NCI-H128 (cell line): ENCODE measurements around the gene GPRC5A.

Source experiments
- DNase-seq: peaks from one replicate; lab custom pipeline; 2025; ENCODE audit not compliant: unreplicated experiment; lab: John Stamatoyannopoulos, UW

Gene GPRC5A

DNA sequence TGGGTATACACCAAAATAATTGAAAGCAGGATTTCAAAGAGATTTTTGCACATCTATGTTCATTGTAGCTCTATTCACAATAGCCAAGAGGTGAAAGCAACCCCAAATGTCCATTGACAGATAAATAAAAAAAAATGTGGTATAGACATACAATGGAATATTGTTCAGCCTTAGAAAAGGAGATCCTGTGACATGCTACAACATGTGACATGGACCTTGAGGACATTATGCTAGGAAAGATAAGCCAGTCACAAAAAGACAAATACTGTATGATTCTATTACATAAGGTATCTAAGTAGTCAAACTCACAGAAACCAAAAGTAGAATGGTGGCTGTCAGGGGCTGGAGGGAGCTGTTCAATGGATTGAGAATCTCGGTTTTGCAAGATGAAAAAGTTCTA is 48.5 kb downstream of the GPRC5A start:
- no peak for DNase-seq

DNA sequence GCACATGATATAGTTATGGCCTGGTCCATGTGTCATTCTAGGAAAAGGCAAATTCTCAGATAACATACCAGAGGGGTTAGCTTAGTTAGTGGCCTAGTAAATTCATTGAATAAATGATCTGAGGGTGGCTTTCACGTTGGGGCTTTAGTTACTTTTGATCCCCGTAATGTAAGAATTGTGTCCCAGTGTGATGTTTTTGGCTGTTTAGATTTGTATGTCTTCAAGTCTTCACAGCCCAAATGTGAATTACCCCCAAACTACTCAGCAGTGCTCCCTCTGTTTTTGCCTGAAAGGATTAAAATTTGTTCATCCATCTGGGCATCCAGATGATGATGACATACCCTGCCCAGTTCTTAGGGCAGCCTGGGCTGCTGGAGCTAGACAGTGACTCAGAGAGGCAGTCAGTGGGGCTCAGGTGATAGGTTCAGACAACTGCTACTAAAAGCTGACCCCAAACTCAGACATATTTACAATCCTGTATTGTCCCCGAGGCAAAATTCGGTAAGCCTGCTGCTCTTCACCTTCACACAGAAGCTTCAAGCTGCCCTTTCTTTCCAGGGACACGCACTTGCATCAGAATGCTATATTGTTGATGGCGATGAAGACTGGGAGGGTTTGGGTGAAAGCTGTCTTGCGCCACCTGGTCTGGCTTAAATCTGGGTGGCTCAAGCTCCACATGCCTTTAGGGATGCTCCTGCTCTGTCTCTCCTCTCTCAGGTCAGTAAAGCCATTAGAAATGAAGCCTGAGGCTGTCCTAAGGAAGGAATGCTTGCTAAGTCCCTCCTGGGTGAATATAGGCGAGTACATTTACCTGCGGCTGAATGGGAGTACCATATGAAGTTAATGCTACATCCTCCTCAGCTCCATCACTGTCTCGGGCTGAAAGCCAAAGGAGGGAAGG is 50.3 kb downstream of the GPRC5A start:
- no peak for DNase-seq

DNA sequence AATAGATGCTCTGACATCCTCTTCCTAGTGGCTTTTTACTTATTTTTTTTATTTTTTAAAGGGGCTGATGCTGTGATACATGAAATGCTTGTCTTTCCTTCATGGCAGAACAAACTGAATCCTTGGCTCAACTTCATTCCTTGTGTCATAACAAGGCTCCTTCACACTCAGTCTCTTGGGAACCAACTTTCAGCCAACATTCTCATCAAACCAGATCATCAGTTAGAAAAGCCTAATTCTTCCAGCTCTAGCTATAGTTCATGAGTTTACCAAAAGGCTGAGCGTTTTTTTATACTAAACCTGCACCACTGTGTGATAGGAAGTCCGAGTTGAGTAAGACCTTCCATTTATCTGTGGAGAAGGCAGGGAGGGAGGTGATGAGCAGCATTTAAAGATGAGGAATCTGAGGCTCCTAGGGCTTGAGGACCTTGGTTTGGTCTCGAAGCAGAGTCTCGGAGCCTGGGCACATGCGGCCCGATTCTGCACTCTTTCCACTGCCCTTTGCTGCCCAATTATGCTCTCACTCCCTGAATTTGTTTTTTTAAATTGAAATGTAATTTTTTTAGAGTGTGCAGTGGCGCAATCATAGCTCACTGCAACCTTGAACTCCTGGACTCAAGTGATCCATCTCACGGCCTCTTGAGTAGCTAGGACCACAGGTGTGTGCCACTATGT is 52.4 kb downstream of the GPRC5A start:
- no peak for DNase-seq

DNA sequence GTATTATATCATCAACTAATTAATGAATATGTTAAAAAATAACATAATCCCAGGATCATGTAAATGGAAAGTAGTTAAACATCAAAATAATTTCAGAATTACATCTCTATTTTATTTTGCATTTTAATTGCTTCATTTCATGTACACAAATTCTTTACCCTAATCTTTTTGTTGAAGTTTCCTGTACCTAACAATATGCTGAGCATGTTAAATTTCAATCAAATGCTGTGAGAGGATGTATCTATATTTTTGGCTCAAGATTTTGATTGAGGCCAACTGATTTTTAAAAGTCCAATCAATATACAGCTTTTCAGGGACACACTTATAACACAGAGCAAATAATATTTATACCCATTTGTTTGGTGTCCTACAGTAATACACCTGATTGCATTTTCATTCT is 54.2 kb downstream of the GPRC5A start:
- DNase-seq, result no peak

DNA sequence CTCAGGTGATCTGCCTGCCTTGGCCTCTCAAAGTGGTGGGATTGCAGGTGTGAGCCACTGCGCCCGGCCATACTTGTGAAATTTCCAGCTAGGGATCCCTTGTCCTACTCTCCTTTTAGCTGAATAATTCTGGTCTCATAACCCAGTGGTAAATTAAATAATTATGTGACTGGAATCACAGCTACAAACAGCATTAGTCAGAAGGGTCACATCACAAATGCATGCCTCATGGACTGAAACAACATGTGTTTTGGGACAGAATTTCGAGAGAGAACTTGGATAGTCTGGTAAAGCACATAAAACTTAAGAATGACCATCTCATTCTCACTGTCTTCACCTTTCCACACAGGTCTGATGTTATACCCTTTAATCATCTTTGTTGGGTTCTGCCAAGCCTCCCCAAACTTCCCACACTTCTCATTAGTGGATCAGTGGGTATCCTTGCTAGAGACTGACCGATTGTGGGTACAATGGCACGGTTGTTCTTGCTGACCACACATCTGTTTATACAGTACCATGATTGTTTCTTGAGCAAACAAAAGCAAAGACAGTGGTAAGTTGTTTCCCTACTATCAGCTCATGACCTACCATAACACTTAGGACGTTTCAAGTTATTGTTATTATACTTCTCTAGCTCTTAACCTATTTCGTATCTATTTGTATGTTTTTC is 55.5 kb downstream of the GPRC5A start:
- DNase-seq, result no peak

DNA sequence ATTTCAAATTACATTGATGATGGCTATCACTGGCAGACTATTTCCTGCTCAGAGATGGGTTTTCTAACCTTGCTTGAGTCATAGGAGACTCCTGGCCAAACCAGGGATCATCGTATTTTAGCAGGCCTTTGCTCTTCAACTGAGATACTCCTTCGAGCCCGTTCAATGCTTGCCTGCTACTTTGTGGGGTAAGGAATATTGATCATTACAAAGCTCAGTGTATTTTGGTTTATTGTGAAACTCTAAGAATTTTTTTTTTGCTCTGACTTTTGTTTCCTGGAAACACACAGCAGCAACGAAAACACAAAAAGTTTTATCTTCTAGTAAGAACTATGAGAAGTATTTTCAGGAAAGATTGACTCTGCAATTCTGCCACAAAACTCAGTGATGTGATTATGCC is 56.5 kb downstream of the GPRC5A start:
- DNase-seq, result no peak

DNA sequence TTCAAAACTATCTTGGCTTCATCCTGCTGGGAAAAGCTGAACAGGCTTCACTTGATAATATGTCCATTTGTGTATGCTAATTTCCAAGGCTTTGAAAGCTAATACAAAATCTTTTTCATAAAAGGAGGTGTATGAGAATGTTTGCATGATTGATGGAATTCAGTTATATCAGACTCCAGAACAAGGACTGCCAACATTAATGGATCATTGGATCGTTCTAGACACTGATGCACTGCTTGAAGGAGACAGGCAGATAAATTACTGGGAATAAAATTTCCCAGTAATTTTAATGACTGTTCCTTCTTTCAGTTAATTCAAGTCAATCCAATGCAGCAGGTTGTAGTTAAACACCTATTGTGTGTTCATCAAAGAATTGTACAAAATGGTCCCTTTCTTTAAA is 60.1 kb downstream of the GPRC5A start:
- DNase-seq, result no peak

DNA sequence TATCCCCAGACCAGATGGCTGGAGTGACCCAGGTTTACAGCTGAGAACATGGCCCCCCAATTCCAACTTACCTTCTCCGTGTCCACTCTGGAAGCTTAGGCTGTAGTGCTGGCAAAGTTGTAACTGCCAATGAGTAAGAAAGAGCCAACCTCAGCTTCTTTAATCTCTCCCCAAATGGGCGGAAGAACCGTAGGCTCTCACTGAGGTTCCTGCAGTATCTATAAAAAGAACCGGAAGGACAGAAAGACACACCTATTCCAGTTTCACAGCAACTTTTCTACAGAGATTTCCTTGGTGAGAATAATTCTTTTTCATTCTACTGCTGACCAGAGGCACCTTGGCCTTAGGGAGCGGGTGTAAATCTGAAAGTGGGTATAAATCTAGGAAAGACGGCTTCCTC is 60.7 kb downstream of the GPRC5A start, which contains the start of gene GPRC5D:
TSS of gene GPRC5D (minus strand) at position 135 of the 400 bp plus-strand sequence. CDS start 1,786 bp downstream, outside the sequence.
- DNase-seq, result no peak

DNA sequence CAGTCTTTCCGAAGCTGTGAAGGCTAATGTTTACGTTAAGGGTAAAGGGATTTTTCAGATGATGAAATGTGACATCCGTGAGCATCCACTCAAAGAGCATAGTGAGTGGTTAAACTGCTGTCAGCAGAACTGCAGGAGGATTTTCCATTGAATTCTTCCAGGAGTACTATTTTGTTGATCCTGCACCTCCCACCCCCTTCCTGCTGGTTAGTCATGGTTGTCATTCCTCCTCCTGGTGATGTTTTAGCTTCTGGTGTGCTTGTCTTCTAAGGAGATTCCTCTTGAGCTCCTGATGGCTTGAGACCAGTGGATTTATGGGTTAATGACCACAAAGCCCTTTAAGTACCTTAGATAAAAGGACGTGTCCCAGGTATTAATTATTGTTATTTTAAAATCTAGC is 63.0 kb downstream of the GPRC5A start:
- no peak for DNase-seq

DNA sequence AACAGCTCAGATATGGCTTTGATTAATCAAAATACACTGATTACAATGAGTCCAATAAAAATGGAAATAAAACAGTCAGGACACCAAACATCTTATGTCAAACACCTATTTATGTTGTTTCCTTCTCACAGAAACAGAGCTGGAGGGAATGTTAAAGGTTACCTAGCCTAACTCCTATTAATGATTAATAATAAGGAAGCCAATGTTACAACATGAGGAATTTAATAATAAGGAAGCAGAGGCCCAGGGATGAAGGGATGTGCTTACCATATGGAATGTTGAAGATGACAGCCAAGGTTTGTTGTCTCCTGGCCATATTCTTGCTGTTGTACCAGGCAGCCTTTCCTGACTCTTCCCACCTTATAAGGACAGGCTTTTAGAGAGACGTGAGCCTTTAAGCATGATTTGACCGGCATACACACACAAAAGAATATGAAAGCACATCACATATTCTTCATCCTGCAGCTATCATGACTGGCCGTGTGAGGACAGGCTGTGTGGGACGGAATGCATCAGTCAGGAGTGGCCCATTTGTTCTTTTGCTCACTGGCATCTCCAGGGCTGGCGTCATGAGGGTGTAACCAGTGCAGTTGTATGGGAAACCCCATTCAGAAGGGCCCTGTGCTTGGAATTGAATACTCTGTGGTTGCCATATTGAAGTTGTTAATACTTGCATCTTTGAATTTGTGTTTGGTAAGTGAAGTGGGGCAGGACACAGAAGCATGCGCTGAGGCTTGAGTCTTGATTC is 63.7 kb downstream of the GPRC5A start:
- DNase-seq, result no peak

DNA sequence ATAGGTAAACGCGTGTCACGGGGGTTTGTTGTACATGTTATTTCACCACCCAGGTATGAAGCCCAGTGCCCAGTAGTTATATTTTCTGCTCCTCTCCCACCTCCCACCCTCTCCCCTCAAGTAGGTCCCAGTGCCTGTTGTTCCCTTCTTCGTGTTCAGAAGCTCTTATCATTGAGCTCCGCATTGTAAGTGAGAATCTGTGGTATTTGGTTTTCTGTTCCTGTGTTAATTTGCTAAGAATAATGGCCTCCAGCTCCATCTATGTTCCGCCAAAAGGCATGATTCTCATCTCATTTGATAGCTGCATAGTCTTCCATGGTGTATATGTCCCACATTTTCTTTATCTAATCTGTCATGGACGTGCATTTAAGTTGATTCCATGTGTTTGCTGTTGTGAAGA is 67.5 kb downstream of the GPRC5A start:
- DNase-seq, result no peak

DNA sequence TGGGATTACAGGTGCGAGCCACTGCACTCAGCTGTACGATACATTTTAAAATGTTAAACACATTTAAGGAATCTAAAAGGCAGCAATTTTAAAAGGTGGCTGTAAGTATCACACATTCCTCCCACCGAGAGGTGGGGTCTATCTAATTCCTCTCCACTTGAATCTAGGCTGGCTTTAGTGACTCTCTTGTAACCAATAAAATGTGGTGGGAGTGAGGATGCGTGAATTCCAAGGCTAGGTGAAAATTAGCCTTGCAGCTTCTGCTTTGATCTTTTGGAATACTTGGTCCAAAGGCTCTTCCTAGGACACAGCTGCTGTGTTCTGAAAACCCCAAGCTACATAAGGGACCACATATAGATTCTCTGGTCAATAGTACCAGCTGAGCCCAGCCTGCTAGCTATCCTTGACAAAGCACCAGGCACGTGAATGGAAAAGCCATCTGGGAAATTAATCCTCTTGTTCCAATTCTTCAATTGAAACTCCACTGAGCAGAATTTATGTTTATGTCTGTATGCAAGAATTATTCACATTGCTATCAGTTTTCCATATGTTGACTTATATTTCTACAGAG is 69.4 kb downstream of the GPRC5A start:
- no peak for DNase-seq

DNA sequence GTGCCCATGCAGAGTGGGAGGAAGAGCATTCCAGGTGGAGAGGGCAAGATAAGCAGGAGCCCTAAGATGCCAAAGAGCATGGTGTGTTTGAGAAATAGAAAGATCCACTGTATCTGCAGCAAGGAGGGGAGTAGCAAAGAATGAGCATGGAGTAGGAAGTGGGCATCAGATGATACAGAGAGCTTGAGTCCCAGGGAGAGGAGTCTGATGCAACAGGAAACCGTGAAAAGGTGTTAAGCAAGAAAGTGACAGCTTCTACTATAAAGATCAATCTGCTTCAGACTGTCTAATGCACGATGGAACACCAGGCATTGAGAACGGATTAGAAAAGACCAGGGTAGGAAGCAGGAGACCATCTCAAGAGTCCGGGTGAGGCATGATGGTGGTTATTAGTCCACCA is 72.9 kb downstream of the GPRC5A start:
- DNase-seq, result no peak

DNA sequence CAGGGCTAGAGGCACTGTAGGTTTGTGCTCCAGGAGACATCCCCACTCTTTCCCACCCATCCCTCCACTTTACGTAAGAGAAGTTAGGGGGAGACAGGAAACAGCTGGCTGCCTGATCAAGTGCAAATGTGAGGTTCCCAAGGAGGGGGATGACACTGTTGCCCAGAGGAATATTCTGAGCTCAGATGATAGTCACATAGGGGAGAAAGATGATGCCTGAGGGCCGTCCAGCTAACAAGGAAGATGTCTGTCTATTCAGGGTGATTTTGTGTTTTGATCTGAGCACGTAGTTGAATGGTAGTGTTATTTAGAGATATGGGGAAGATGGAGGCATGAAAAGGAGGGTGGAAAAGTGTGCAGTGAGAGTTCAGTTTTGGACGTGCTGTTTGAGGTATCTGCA is 74.5 kb downstream of the GPRC5A start:
- no peak for DNase-seq
